ENCODE data around the gene PATL1.

GRCh38 chr11:59658036-59658435, 10.8 kb downstream of the PATL1 start:
- TF ChIP-seq CTCF (IDR thresholded peaks at IDR 0.05) (no peak), POLR2A (IDR thresholded peaks at IDR 0.05) (no peak)
